K562 (cell line): Measurements from ENCODE around the gene PLXDC1. TPM values are rescaled to one million over a fixed set of nuclear protein-coding genes. Genes with fewer than 3 reads are reported as not detected.
A peak's percentile ranks its signal among the peaks of the same experiment; 100 is the strongest.
"Not testable (repeated sequence)": the region's sequence is repeated elsewhere in the genome, so short reads cannot be mapped to it uniquely, and the experiment has no call there.

ENCODE experiments used
- ATAC-seq: fragments of 200-7000 bp; cut with Tn5 transposase; 3 replicates; pipeline ENCODE4 v1.9.1; 2020; ENCODE audit warnings: moderate library complexity
- BruUV-seq: library from RNA; stranded (reverse); fragments of 400-500 nt; replicated peaks from 2 replicates; lab custom pipeline; 2021; lab: Mats Ljungman, UMichigan
- CTCF ChIA-PET: fragments of 300-600 bp; formaldehyde crosslinking; extraction: SDS; loops from one replicate; lab custom pipeline; 2021; ENCODE audit warnings: low intra/inter-chr PET ratio; lab: Yijun Ruan, JAX
- POLR2A ChIA-PET: fragments of 300-600, 350-650 bp; sonication (Branson Sonifier 250); formaldehyde crosslinking; extraction: SDS; loops from one replicate; lab custom pipeline; 2021; ENCODE audit warnings: antibody characterized with exemption, inconsistent platforms; lab: Yijun Ruan, JAX
- DNase-seq, 4 experiments: peaks; one replicate each; pipeline versions ENCODE4 v3.0.0 to v3.0.0-alpha.2; 2011 to 2018; ENCODE audit warnings: low spot score in 3 of 4, mixed read lengths in 3 of 4; ENCODE audit errors: extremely low read depth in 1 of 4
- FAIRE-seq: peaks from 2 replicates; lab custom pipeline; 2011; peaks lifted over from hg19 to GRCh38; lab: Jason Lieb, UNC
- H2AFZ ChIP-seq: 2 replicates; pipeline ENCODE4 v1.6.0; 2011; ENCODE audit warnings: low read depth, low read length, control low read depth, inconsistent platforms
- H3K27ac ChIP-seq: fragments of 200-600 bp; 3 replicates; pipeline ENCODE4 v1.8.0; 2011; ENCODE audit warnings: low read depth, mild to moderate bottlenecking, control low read depth, inconsistent platforms, low read length, moderate library complexity, mixed read lengths; ENCODE audit errors: extremely low read depth
- H3K27me3 ChIP-seq, 2 experiments: fragments of 300-600 bp in 1 of 2; 2 replicates in 1 of 2; 3 replicates in 1 of 2; pipeline versions ENCODE4 v1.6.0 to v1.8.0; 2011; ENCODE audit warnings: inconsistent platforms in 2 of 2, low read length in 2 of 2, mild to moderate bottlenecking in 1 of 2, mixed read lengths in 1 of 2, moderate library complexity in 1 of 2; ENCODE audit not compliant: control insufficient read depth in 2 of 2, insufficient read depth in 2 of 2
- H3K36me3 ChIP-seq: fragments of 300-600 bp; 3 replicates; pipeline ENCODE4 v1.8.0; 2011; ENCODE audit warnings: mild to moderate bottlenecking, low read length, inconsistent platforms; ENCODE audit not compliant: control insufficient read depth, insufficient read depth
- H3K4me1 ChIP-seq, 2 experiments: fragments of 200-600 bp in 1 of 2; replicated peaks in 1 of 2; 2 replicates in 1 of 2; 3 replicates in 1 of 2; pipeline versions ENCODE4 v1.5.1 to v1.8.0; 2011; ENCODE audit warnings: inconsistent platforms in 2 of 2, low read length in 2 of 2, mild to moderate bottlenecking in 1 of 2, mixed read lengths in 1 of 2, moderate library complexity in 1 of 2; ENCODE audit not compliant: control insufficient read depth in 2 of 2, insufficient read depth in 2 of 2
- H3K4me2 ChIP-seq: 2 replicates; pipeline ENCODE4 v1.6.1; 2011; ENCODE audit warnings: low read length, control low read depth, inconsistent platforms, mixed read lengths; ENCODE audit not compliant: insufficient read depth
- H3K4me3 ChIP-seq: fragments of 200-600 bp; sonication (generic), shearing (Covaris generic); 2 replicates; pipeline ENCODE4 v1.5.1; 2016; ENCODE audit warnings: control low read depth, inconsistent platforms
- H3K79me2 ChIP-seq: fragments of 200-600 bp; 3 replicates; pipeline ENCODE4 v1.8.0; 2011; ENCODE audit warnings: low read length, inconsistent platforms; ENCODE audit not compliant: control insufficient read depth, insufficient read depth
- H3K9ac ChIP-seq, 2 experiments: 2 replicates each; pipeline versions ENCODE4 v1.6.0 to v1.6.1; 2011; ENCODE audit warnings: low read depth in 2 of 2, low read length in 2 of 2, control low read depth in 1 of 2, inconsistent platforms in 1 of 2, mild to moderate bottlenecking in 1 of 2, mixed read lengths in 1 of 2; ENCODE audit not compliant: insufficient read depth in 1 of 2
- H3K9me1 ChIP-seq: one replicate; pipeline ENCODE4 v1.6.0; 2011; ENCODE audit warnings: inconsistent platforms, mild to moderate bottlenecking, low read length, moderate library complexity; ENCODE audit not compliant: control insufficient read depth, insufficient read depth
- H3K9me3 ChIP-seq: replicated peaks from 2 replicates; pipeline ENCODE4 v1.5.1; 2011; ENCODE audit warnings: low read depth, low read length, inconsistent platforms; ENCODE audit not compliant: control insufficient read depth, insufficient read depth
- H4K20me1 ChIP-seq: replicated peaks from 2 replicates; pipeline ENCODE4 v1.6.1; 2011; ENCODE audit warnings: low read length, inconsistent platforms, mixed read lengths; ENCODE audit not compliant: control insufficient read depth, insufficient read depth
- ARID1B ChIP-seq: fragments of 450-650 bp; IDR thresholded peaks from 2 replicates; pipeline ENCODE4 v1.6.1; 2016; ENCODE audit warnings: antibody characterized with exemption, mild to moderate bottlenecking, inconsistent platforms
- CBFA2T2 ChIP-seq: fragments of 450-650 bp; conservative IDR thresholded peaks from 2 replicates; pipeline ENCODE4 v1.6.1; 2017; ENCODE audit warnings: mild to moderate bottlenecking
- CBFA2T3 ChIP-seq: fragments of 450-650 bp; IDR thresholded peaks from 2 replicates; pipeline ENCODE4 v1.6.1; 2017
- CC2D1A ChIP-seq: fragments of 450-650 bp; IDR thresholded peaks from 2 replicates; pipeline ENCODE4 v1.6.1; 2017; ENCODE audit warnings: mild to moderate bottlenecking
- DPF2 ChIP-seq: fragments of 450-650 bp; IDR thresholded peaks from 2 replicates; pipeline ENCODE4 v1.6.1; 2016
- EP300 ChIP-seq: IDR thresholded peaks from 2 replicates; pipeline ENCODE4 v1.6.1; 2012; ENCODE audit warnings: low read length, improper control_type of control experiment
- MTA2 ChIP-seq: fragments of 450-650 bp; IDR thresholded peaks from 2 replicates; pipeline ENCODE4 v1.6.1; 2016; ENCODE audit warnings: low read depth
- NCOR1 ChIP-seq: fragments of 450-650 bp; IDR thresholded peaks from 2 replicates; pipeline ENCODE4 v1.6.1; 2016; ENCODE audit warnings: mild to moderate bottlenecking, moderate library complexity
- RAD51 ChIP-seq: fragments of 450-650 bp; IDR thresholded peaks from 2 replicates; pipeline ENCODE4 v1.7.1; 2016; ENCODE audit warnings: low read depth, mild to moderate bottlenecking, borderline replicate concordance
- SMARCA4 ChIP-seq: fragments of 450-650 bp; IDR thresholded peaks from 2 replicates; pipeline ENCODE4 v1.6.1; 2016
- STAT5A ChIP-seq: IDR thresholded peaks from 2 replicates; pipeline ENCODE4 v1.6.1; 2012; ENCODE audit warnings: low read length, inconsistent platforms, borderline replicate concordance
- TAL1 ChIP-seq: fragments of 450-650 bp; IDR thresholded peaks from 2 replicates; pipeline ENCODE4 v1.6.1; 2016; ENCODE audit warnings: mild to moderate bottlenecking
- TCF3 ChIP-seq: sonication (generic); formaldehyde crosslinking; IDR thresholded peaks from 2 replicates; pipeline ENCODE4 v1.4.0; 2020; ENCODE audit warnings: mild to moderate bottlenecking, missing genetic modification reagents
- TEAD4 ChIP-seq, 2 experiments: sonication (generic) in 1 of 2; formaldehyde crosslinking in 1 of 2; IDR thresholded peaks; 2 replicates each; pipeline versions ENCODE4 v1.6.1 to v1.8.0; 2012 to 2022; ENCODE audit warnings: borderline replicate concordance in 1 of 2, inconsistent platforms in 1 of 2, low read length in 1 of 2, mild to moderate bottlenecking in 1 of 2, missing genetic modification reagents in 1 of 2
- TRIM24 ChIP-seq, 2 experiments: fragments of 450-650 bp; IDR thresholded peaks; 2 replicates each; pipeline ENCODE4 v1.6.1; 2016
- ZNF384 ChIP-seq: IDR thresholded peaks from 2 replicates; pipeline ENCODE4 v1.6.1; 2012; ENCODE audit warnings: low read depth, low read length, improper control_type of control experiment
- whole genome bisulfite sequencing: fragments of 100-300 bp; shearing (Covaris generic); methylation state at CpG from one replicate; pipeline ENCODE4 v1.1.6; 2016; ENCODE audit warnings: low coverage, mixed read lengths; ENCODE audit not compliant: insufficient coverage; ENCODE audit errors: missing lambda C conversion rate; 5-methylcytosine and 5-hydroxymethylcytosine counted together
- in situ Hi-C: fragments of 300-500 bp; cut with MboI; formaldehyde crosslinking; loops from 4 replicates; pipeline ENCODE4 v1.15.0; 2018; ENCODE audit warnings: inconsistent platforms, mixed read lengths
- intact Hi-C: fragments of 100-400 bp; cut with micrococcal nuclease; formaldehyde crosslinking; loops from 2 replicates; pipeline ENCODE4 v1.14.2; 2022
- polyA plus RNA-seq, 8 experiments: library from polyadenylated mRNA; depleted of rRNA in 4 of 8; stranded (reverse) in 5 of 8; unstranded in 3 of 8; fragments of >200 nt; fragmentation: Nextera tagmentation in 2 of 8; fragmentation: Illumina TruSeq in 1 of 8; extraction: Ambion mirVana in 2 of 8; extraction: Trizol in 1 of 8; gene quantifications; 2 replicates each; pipeline versions ENCODE4 v1.2.1 to v1.2.3, GENCODE V29; 2011 to 2014; ENCODE audit warnings: inconsistent platforms in 1 of 8, missing spikeins in 1 of 8
- total RNA-seq, 7 experiments: library from RNA; depleted of rRNA in 6 of 7; stranded (reverse); fragments of >200 nt in 6 of 7; fragmentation: Illumina TruSeq in 2 of 7; extraction: Trizol in 2 of 7; gene quantifications; 2 replicates each; pipeline versions ENCODE4 v1.2.1 to v1.2.3, GENCODE V29; 2011 to 2021; ENCODE audit warnings: low replicate concordance in 1 of 7
- TF ChIP-seq, protein P1 (sequence below): fragments of 200-800 bp; sonication (Bioruptor generic); IDR thresholded peaks from 2 replicates; pipeline ENCODE4 v1.6.1; 2017; ENCODE audit warnings: missing genetic modification characterization, missing compliant biosample characterization

Gene PLXDC1
- total and polyA plus RNA-seq, 9 of the 15 experiments (the other 6 are each of a cell fraction or from before 2014, with no cell fraction given): not detected

DNA sequence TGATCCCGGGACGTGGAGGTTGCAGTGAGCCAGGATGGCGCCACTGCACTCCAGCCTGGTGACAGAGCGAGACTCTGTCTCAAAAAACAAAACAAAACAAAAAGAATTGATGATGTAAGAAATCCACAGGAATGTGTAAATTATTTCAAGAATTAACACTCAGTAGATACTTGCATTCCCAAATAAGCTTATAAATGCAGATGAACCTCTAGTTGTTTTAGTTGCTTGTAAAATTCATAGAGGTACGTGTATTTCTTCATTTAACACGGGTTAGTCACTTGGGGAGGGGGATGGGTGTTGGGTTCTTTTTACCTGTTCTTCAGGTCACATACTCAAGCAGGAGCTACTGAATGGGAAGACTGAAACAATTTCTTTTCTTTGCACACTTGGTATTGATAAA lies 128.5 kb downstream of the PLXDC1 start (continued):
- TF ChIP-seq RAD51: no peak

DNA sequence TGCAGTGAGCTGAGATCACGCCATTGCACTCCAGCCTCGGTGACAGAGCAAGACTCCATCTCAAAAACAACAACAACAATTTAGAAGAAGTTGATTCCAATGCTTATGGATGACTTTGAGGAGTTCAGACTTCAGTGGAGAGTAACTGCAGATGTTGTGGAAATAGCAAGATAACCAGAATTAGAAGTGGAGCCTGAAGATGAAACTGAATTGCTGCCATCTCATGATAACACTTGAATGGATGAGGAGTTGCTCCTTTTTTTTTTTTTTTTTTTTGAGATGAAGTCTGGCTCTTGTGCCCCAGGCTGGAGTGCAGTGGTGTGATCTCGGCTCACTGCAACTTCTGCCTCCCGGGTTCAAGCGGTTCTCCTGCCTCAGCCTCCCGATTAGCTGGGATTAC lies 131.4 kb downstream of the PLXDC1 start:
- BruUV-seq; CTCF ChIA-PET; FAIRE-seq; H3K9me3 ChIP-seq; ATAC-seq; intact Hi-C loops; H3K79me2 ChIP-seq; H3K4me2 ChIP-seq; H3K27me3 ChIP-seq; H4K20me1 ChIP-seq; H3K9me1 ChIP-seq; H3K9ac ChIP-seq; H3K27ac ChIP-seq; H3K36me3 ChIP-seq; in situ Hi-C loops; H3K4me3 ChIP-seq; TF ChIP-seq TEAD4 (CRISPR knock-in tag; IDR thresholded peaks at IDR 0.05; ENCODE audit: borderline replicate concordance): not testable (repeated sequence)
- DNase-seq: peak in 1 of 4 experiments; percentile 47
- 0 out of 2 replicates have a peak, but pooled peaks have one; percentile 32 for TF ChIP-seq STAT5A
- peak; percentile 71 for TF ChIP-seq TCF3
- TF ChIP-seq SMARCA4: peak; percentile 53; the same call in 1 of the 2 replicates
- peak; percentile 82 for TF ChIP-seq TAL1
- peak; percentile 62 for TF ChIP-seq NCOR1
- TF ChIP-seq TRIM24 (IDR thresholded peaks at IDR 0.05): peak in 1 of 2 experiments; percentile 25; a peak in 1 of 4 replicates
- peak; percentile 89 for TF ChIP-seq CBFA2T3
- TF ChIP-seq DPF2: peak; percentile 79
- peak; percentile 71 for TF ChIP-seq MTA2
- peak; percentile 32; the same call in 1 of the 2 replicates for TF ChIP-seq CC2D1A
- TF ChIP-seq ARID1B: peak; percentile 84
- TF ChIP-seq, protein P1, sequence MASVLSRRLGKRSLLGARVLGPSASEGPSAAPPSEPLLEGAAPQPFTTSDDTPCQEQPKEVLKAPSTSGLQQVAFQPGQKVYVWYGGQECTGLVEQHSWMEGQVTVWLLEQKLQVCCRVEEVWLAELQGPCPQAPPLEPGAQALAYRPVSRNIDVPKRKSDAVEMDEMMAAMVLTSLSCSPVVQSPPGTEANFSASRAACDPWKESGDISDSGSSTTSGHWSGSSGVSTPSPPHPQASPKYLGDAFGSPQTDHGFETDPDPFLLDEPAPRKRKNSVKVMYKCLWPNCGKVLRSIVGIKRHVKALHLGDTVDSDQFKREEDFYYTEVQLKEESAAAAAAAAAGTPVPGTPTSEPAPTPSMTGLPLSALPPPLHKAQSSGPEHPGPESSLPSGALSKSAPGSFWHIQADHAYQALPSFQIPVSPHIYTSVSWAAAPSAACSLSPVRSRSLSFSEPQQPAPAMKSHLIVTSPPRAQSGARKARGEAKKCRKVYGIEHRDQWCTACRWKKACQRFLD (CRISPR knock-in tag): 0 out of 2 replicates have a peak, but pooled peaks have one; percentile 34
- TF ChIP-seq CBFA2T2: peak; percentile 79
- peak; percentile 88 for TF ChIP-seq ZNF384
- peak; percentile 53; the same call in 1 of the 2 replicates for TF ChIP-seq EP300
- TF ChIP-seq TEAD4 (IDR thresholded peaks at IDR 0.05; ENCODE audit: low read length): peak; percentile 77
- POLR2A ChIA-PET: interaction anchor here (0.6 to 2.3 kb wide), 3 partner anchors 8 to 135 kb away, joined by 3 to 16 read pairs (median 3); no protein-coding TSS in a partner anchor
- Histone ChIP-seq H2AFZ (0 out of 2 replicates have a peak overlapping the region, but pooled peaks have one; percentile 48), H3K4me1 (peaks cover 13 to 30% of the 10 kb centered on the region in 2 experiments; a peak in 4 of 5 replicates)
- 21% methylated on average over 6 of the region's 6 CpGs for WGBS
